SU-DHL-6 (cell line): ENCODE measurements around the gene CASS4.
"Not testable (repeated sequence)": the region's sequence is repeated elsewhere in the genome, so short reads cannot be mapped to it uniquely, and the experiment has no call there.

Experiments
- CTCF ChIP-seq: fragments of 200-600 bp; sonication (generic); IDR thresholded peaks from one replicate; pipeline ENCODE4 v1.5.1; 2017; ENCODE audit warnings: antibody characterized with exemption, mild to moderate bottlenecking, low read length, moderate library complexity; ENCODE audit not compliant: insufficient read depth, poor library complexity, severe bottlenecking
- EZH2phosphoT487 ChIP-seq: fragments of 200-600 bp; sonication (generic), shearing (Covaris generic); conservative IDR thresholded peaks from 2 replicates; pipeline ENCODE4 v1.6.1; 2018; ENCODE audit warnings: mild to moderate bottlenecking, antibody characterized with exemption, low read length, moderate library complexity, mixed read lengths

GRCh38 chr20:56390396-56390795, 21.7 kb upstream of the CASS4 start:
- TF ChIP-seq CTCF, EZH2phosphoT487: not testable (repeated sequence)
